Neural cell (in vitro differentiated cells): Measurements from ENCODE around the gene DPH6. TPM values are rescaled to one million over a fixed set of nuclear protein-coding genes. Genes with fewer than 3 reads are reported as not detected.

ENCODE experiments used
- H2AFZ ChIP-seq: fragments of 200-600, 300-800 bp; sonication (generic), shearing (Covaris generic); 2 replicates; pipeline ENCODE4 v1.6.0; 2014; ENCODE audit warnings: low read depth, mild to moderate bottlenecking, antibody characterized with exemption, low read length, moderate library complexity
- H3F3A ChIP-seq: fragments of 200-600 bp; shearing (Covaris generic); 2 replicates; pipeline ENCODE4 v1.6.1; 2016; ENCODE audit warnings: mild to moderate bottlenecking, moderate library complexity, mixed read lengths, antibody characterized with exemption, low read length; ENCODE audit not compliant: insufficient read depth, poor library complexity, severe bottlenecking
- H3K27ac ChIP-seq: fragments of 200-600, 300-800 bp; sonication (generic), shearing (Covaris generic); 2 replicates; pipeline ENCODE4 v1.5.1; 2014; ENCODE audit warnings: mild to moderate bottlenecking, low read length, moderate library complexity
- H3K27me3 ChIP-seq: fragments of 300-800, 200-600 bp; sonication (generic), shearing (Covaris generic); 2 replicates; pipeline ENCODE4 v1.6.0; 2014; ENCODE audit warnings: mild to moderate bottlenecking, low read depth, low read length, moderate library complexity; ENCODE audit not compliant: insufficient read depth
- H3K36me3 ChIP-seq: fragments of 300-800, 200-600 bp; sonication (generic), shearing (Covaris generic); 2 replicates; pipeline ENCODE4 v1.5.1; 2014; ENCODE audit warnings: mild to moderate bottlenecking, antibody characterized with exemption, low read length, moderate library complexity; ENCODE audit not compliant: insufficient read depth
- H3K4me2 ChIP-seq: fragments of 300-800, 200-600 bp; sonication (generic), shearing (Covaris generic); 2 replicates; pipeline ENCODE4 v1.6.0; 2014; ENCODE audit warnings: mild to moderate bottlenecking, low read length
- H3K4me3 ChIP-seq: fragments of 300-800, 200-600 bp; sonication (generic), shearing (Covaris generic); 2 replicates; pipeline ENCODE4 v1.5.1; 2014; ENCODE audit warnings: mild to moderate bottlenecking, low read length, moderate library complexity
- H3K79me2 ChIP-seq: fragments of 200-600 bp; shearing (Covaris generic); replicated peaks from 2 replicates; pipeline ENCODE4 v1.6.0; 2014; ENCODE audit warnings: mild to moderate bottlenecking, low read length, moderate library complexity; ENCODE audit not compliant: insufficient read depth
- H3K9ac ChIP-seq: fragments of 300-800, 200-600 bp; sonication (generic), shearing (Covaris generic); 2 replicates; pipeline ENCODE4 v1.6.1; 2016; ENCODE audit warnings: mild to moderate bottlenecking, low read length, mixed read lengths
- H3K9me2 ChIP-seq: fragments of 200-600 bp; shearing (Covaris generic); 2 replicates; pipeline ENCODE4 v1.6.1; 2016; ENCODE audit warnings: mild to moderate bottlenecking, low read length, mixed read lengths; ENCODE audit not compliant: insufficient read depth
- H3K9me3 ChIP-seq: fragments of 200-600, 300-800 bp; sonication (generic), shearing (Covaris generic); 2 replicates; pipeline ENCODE4 v1.6.1; 2016; ENCODE audit warnings: mild to moderate bottlenecking, mixed run types, low read length, moderate library complexity, mixed read lengths
- H4K20me1 ChIP-seq: fragments of 200-600 bp; shearing (Covaris generic); 2 replicates; pipeline ENCODE4 v1.6.1; 2016; ENCODE audit warnings: mild to moderate bottlenecking, mixed run types; ENCODE audit not compliant: insufficient read depth
- CTCF ChIP-seq: fragments of 450-650 bp; IDR thresholded peaks from 2 replicates; pipeline ENCODE4 v1.5.1; 2014; ENCODE audit warnings: antibody characterized with exemption, mild to moderate bottlenecking, moderate library complexity; ENCODE audit not compliant: poor library complexity, severe bottlenecking
- EP300 ChIP-seq: fragments of 450-650 bp; conservative IDR thresholded peaks from 2 replicates; pipeline ENCODE4 v1.6.1; 2014; ENCODE audit warnings: antibody characterized with exemption, mild to moderate bottlenecking, moderate library complexity; ENCODE audit not compliant: poor library complexity, severe bottlenecking
- EZH2 ChIP-seq: fragments of 200-600, 300-800 bp; shearing (Covaris generic), sonication (generic); IDR thresholded peaks from 2 replicates; pipeline ENCODE4 v1.6.1; 2014; ENCODE audit warnings: antibody characterized with exemption, low read length, borderline replicate concordance, mild to moderate bottlenecking; ENCODE audit not compliant: insufficient read depth, poor library complexity, severe bottlenecking
- MXI1 ChIP-seq: fragments of 450-650 bp; conservative IDR thresholded peaks from 2 replicates; pipeline ENCODE4 v1.6.1; 2014; ENCODE audit warnings: antibody characterized with exemption, mild to moderate bottlenecking; ENCODE audit not compliant: poor library complexity, severe bottlenecking
- POLR2AphosphoS5 ChIP-seq: IDR thresholded peaks from 2 replicates; pipeline ENCODE4 v1.6.1; 2012
- RAD21 ChIP-seq: fragments of 450-650 bp; conservative IDR thresholded peaks from 2 replicates; pipeline ENCODE4 v1.6.1; 2014; ENCODE audit warnings: antibody characterized with exemption, mild to moderate bottlenecking, moderate library complexity
- REST ChIP-seq: IDR thresholded peaks from 2 replicates; pipeline ENCODE4 v1.6.1; 2012; ENCODE audit warnings: borderline replicate concordance
- SMC3 ChIP-seq: fragments of 450-650 bp; conservative IDR thresholded peaks from 2 replicates; pipeline ENCODE4 v1.6.1; 2014; ENCODE audit warnings: antibody characterized with exemption, mild to moderate bottlenecking, moderate library complexity; ENCODE audit not compliant: poor library complexity
- TAF1 ChIP-seq: IDR thresholded peaks from 2 replicates; pipeline ENCODE4 v1.6.1; 2012; ENCODE audit warnings: low read depth
- polyA plus RNA-seq: library from polyadenylated mRNA; depleted of rRNA; stranded (reverse); fragments of >200 nt; gene quantifications from 2 replicates; pipeline ENCODE4 v1.2.3, GENCODE V29; 2014

The DPH6 gene
- polyA plus RNA-seq, 1 donor from 2014 or later, result 6.9 TPM

DNA sequence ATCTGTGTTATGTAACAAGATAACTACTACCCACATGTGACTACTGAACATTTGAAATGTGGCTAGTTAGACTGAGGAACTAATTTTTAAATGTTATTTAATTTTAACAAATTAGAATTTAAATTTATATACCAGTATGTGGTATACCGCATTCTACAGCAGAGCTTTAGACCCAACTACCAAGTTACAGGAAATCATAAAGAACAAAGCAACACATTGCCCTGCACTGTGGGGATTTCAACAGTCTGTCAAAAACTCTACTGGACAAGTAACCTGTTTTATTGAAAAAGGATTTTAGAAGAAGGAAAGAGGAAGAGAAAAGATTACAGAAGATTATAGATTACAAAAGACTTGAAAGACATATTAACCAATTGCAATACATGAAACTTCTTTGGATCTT, 64.9 kb downstream of the DPH6 start (continued):
- TF ChIP-seq MXI1, result no peak

- Histone ChIP-seq H3K36me3 (no peaks in the 10 kb centered on the region), H3K9me3 (peaks cover 4% of the 10 kb centered on the region), H3K27me3 (no peaks in the 10 kb centered on the region), H3K9ac (no peak overlapping the region), H3K4me3 (no peak overlapping the region), H4K20me1 (no peaks in the 10 kb centered on the region), H3K79me2 (no peaks in the 10 kb centered on the region), H3K4me2 (no peak overlapping the region), H3K9me2 (no peaks in the 10 kb centered on the region), H3K27ac (no peak overlapping the region), H2AFZ (no peak overlapping the region), H3F3A (no peaks in the 10 kb centered on the region)
- TF ChIP-seq EZH2 (no peak), SMC3 (no peak), TAF1 (no peak), EP300 (no peak), RAD21 (no peak), CTCF (no peak), REST (no peak), MXI1 (no peak), POLR2AphosphoS5 (no peak)
Observed at GRCh38 chr15:35479423-35479822, 66.5 kb downstream of the DPH6 start.

- H3K4me3 ChIP-seq, result no peak overlapping the region
- no peak overlapping the region for H3K4me2 ChIP-seq
- TF ChIP-seq REST (no peak), RAD21 (no peak), TAF1 (no peak), MXI1 (no peak), POLR2AphosphoS5 (no peak)
- no peak overlapping the region for H2AFZ ChIP-seq
- H3K9ac ChIP-seq, result no peak overlapping the region
- H4K20me1 ChIP-seq, result no peaks in the 10 kb centered on the region
- H3K27ac ChIP-seq, result no peak overlapping the region
- no peaks in the 10 kb centered on the region for H3K9me3 ChIP-seq
- no peaks in the 10 kb centered on the region for H3K27me3 ChIP-seq
- no peaks in the 10 kb centered on the region for H3K36me3 ChIP-seq
- H3K79me2 ChIP-seq, result no peaks in the 10 kb centered on the region
- H3K9me2 ChIP-seq, result no peaks in the 10 kb centered on the region
- no peaks in the 10 kb centered on the region for H3F3A ChIP-seq
Observed at GRCh38 chr15:35477312-35478262, 68.4 kb downstream of the DPH6 start.
